Retinal pigment epithelial cell (primary cell): ENCODE data around the gene MAGEF1.

ENCODE experiments used
- DNase-seq: peaks from one replicate; pipeline ENCODE4 v3.0.0-alpha.2; 2010; ENCODE audit warnings: low read depth
- H3K4me3 ChIP-seq: 2 replicates; pipeline ENCODE4 v1.5.1; 2011; ENCODE audit warnings: mild to moderate bottlenecking, low read length, control low read depth, moderate library complexity
- TF ChIP-seq, protein P1 (sequence below): conservative IDR thresholded peaks from 2 replicates; pipeline ENCODE4 v1.5.1; 2011; ENCODE audit warnings: low read depth, low read length, control low read depth, inconsistent platforms

Gene MAGEF1

DNA sequence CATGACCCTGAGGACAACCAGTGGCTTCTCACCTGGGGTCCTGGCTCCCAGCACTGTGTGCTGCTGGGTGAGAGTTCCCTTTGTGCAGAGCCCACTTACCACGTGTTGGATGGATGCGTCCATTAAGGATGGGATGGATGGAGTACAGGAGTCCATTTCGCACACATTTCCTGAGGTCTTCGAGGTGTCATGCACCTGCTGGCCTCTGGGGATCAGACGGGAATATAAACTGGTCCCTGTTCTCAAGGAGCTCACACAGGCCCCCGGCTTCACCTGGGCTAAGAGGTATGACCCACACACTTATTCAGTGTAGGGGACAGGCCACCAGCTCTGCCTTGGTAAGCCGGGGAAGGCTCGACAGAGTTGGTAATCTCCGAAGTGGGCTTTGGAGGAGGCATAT is 39.5 kb downstream of the MAGEF1 start:
- TF ChIP-seq, protein P1, sequence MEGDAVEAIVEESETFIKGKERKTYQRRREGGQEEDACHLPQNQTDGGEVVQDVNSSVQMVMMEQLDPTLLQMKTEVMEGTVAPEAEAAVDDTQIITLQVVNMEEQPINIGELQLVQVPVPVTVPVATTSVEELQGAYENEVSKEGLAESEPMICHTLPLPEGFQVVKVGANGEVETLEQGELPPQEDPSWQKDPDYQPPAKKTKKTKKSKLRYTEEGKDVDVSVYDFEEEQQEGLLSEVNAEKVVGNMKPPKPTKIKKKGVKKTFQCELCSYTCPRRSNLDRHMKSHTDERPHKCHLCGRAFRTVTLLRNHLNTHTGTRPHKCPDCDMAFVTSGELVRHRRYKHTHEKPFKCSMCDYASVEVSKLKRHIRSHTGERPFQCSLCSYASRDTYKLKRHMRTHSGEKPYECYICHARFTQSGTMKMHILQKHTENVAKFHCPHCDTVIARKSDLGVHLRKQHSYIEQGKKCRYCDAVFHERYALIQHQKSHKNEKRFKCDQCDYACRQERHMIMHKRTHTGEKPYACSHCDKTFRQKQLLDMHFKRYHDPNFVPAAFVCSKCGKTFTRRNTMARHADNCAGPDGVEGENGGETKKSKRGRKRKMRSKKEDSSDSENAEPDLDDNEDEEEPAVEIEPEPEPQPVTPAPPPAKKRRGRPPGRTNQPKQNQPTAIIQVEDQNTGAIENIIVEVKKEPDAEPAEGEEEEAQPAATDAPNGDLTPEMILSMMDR: no peak
- H3K4me3 ChIP-seq: no peak overlapping the region
- DNase-seq: no peak

DNA sequence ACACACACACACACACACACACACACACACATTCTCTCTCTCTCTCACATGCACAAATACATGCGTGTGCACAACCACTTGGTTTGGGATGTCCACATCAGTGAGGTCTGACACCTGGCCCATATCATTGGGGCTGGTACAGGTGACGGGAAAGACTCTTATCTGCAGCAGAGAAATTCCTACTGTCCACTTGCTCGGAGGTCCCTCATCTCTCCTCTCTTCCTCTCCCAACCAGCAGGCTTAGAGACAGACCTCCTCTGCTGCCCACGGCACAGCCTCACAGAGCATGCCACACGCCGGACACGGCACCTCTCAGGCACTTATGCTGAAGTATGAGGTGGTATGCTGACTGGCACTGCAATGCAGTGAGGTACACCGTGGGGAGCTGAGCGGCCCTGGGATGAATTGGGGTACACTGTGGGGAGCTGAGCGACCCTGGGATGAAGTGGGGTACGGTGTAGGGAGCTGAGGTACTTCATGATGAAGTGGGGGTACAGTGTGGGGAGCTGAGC is 41.7 kb downstream of the MAGEF1 start:
- no peak overlapping the region for H3K4me3 ChIP-seq
- TF ChIP-seq, protein P1: no peak
- DNase-seq: no peak

DNA sequence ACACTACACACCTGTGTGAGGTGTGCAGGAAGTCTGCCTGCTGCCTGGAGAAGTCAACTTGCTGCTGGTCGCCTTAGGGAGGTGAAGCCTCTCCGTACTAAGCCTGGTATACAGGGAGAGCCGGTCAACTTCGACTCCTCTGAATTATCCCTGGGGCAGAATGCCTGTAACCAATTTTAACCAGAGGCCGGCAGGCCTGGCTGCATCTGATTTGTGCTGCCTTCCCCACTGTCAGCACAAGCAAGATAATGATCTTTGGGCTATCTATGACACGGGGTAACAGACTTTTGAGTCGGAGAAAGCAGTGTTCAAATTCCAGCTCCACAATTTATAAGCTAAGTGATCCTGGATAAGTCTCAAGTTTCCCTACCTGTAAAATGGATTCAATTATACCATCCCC is 42.3 kb downstream of the MAGEF1 start:
- DNase-seq: no peak
- TF ChIP-seq, protein P1: no peak
- no peak overlapping the region for H3K4me3 ChIP-seq

DNA sequence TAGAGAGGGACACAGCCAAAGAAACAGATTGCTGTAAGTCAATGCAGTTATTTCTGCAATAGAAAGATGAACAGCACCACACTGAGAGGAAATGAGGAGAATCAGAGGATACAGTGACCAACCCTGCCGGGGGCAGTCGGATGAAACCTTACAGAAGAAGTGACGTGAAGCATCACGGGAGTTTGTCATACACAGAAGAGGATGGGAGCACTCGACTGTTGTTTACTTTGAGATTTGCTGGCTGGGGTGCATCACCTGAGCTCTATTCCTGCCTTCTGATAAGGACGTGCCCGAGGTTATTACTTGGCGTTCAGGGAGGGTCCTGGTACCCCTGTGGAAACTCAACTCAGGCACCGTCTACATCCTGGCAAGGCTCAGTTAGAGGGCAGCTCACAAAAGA is 45.4 kb downstream of the MAGEF1 start:
- TF ChIP-seq, protein P1: no peak
- no peak overlapping the region for H3K4me3 ChIP-seq
- no peak for DNase-seq

DNA sequence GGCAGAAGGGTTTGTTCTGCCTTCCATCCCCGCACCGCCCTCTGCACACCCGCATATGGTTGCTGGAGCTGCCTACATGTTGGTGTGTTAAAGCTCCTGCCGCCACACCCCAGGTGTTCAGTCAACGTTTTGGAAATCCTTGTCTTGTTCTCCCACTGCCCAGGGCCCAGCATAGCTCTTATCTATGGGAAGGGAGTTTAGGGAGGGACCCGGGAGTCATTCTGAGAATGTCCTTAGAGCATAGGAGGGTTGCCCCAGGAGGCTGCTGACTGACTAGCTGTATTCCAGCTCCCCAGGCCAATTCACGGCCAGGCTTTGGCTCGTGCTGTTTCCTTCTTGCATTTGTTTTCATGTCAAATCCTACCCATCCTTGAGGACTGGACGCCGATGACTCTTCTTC is 46.8 kb downstream of the MAGEF1 start:
- TF ChIP-seq, protein P1: no peak
- H3K4me3 ChIP-seq: no peak overlapping the region
- DNase-seq: no peak

DNA sequence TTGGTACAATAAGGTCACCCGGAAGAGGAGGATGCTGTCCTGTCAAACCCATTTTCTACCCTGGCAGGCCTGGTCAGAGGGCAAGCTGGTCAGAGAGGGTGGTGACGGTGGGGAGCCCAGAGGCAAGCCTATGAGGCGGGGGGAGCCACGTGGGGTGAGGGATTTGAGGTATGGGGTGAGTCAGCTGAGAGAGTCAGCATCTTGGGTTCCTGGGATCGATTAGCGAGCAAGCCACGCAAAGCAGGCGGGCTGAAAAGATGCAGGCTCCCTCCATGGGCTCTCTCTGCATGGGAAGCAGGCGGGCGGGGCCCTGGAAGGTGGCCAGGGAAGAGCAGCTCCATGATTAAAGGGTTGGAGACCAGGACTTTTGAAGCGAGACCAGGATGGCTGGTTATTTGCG is 48.1 kb downstream of the MAGEF1 start:
- DNase-seq: no peak
- H3K4me3 ChIP-seq: no peak overlapping the region
- TF ChIP-seq, protein P1: no peak

DNA sequence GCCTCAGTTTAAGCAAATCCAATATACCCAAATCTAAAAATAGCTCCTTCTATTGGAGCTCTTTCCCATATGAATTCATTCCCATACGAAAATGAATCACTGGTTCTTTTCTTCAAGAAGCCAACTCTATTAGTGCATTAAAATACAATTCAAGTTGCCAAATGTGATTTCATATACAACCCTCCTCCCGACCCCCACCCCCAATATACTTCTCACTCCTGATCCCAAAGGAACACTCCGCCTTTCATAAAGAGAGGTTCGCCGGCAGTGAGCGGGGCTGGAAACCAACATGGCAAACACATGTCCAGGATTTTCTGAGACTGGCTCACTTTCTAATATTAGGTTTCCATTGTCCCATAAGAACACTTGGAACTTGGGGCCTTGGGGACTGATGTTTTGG is 48.5 kb downstream of the MAGEF1 start:
- no peak overlapping the region for H3K4me3 ChIP-seq
- TF ChIP-seq, protein P1: no peak
- DNase-seq: no peak
